ENCODE data around the gene AHRR.

DNA sequence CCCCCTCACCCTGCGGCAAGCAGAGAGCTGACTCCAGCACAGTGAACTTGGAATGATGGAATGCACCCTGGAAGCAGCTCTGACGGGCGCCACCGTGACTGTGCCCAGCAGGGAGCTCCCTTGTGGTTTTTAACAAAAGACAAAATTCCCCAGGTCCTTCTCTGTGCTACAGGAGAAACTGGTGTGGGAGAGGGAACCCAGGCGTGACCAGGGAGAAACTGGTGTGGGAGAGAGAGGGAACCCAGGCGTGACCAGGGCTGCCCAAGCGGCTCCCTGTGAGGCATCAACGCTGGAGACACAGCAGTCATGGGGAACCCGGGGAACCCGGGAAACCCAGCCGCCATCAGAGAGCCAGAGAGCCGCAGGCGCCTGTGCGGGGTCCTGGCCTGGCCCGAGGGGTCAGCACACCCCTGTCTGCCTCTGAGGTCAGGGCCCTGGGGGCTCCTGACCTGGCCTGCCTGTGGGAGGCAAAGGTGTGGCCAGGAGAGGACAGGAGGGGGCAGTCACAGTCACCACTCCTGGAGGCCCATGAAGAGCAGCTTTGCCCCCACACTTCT lies 3.1 kb upstream of the AHRR start:
- TF ChIP-seq, protein P1, sequence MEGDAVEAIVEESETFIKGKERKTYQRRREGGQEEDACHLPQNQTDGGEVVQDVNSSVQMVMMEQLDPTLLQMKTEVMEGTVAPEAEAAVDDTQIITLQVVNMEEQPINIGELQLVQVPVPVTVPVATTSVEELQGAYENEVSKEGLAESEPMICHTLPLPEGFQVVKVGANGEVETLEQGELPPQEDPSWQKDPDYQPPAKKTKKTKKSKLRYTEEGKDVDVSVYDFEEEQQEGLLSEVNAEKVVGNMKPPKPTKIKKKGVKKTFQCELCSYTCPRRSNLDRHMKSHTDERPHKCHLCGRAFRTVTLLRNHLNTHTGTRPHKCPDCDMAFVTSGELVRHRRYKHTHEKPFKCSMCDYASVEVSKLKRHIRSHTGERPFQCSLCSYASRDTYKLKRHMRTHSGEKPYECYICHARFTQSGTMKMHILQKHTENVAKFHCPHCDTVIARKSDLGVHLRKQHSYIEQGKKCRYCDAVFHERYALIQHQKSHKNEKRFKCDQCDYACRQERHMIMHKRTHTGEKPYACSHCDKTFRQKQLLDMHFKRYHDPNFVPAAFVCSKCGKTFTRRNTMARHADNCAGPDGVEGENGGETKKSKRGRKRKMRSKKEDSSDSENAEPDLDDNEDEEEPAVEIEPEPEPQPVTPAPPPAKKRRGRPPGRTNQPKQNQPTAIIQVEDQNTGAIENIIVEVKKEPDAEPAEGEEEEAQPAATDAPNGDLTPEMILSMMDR (IDR thresholded peaks at IDR 0.05): no peak
- TF ChIP-seq MAZ (IDR thresholded peaks at IDR 0.05; ENCODE audit: borderline replicate concordance, low read depth, low read length) (no peak), RAD21 (conservative IDR thresholded peaks at IDR 0.05 in 1 of 2, IDR thresholded peaks at IDR 0.05 in 1 of 2) (no peak), SREBF2 (IDR thresholded peaks at IDR 0.05) (no peak), RFX5 (IDR thresholded peaks at IDR 0.05) (no peak), KDM5A (IDR thresholded peaks at IDR 0.05) (no peak), EP300 (IDR thresholded peaks at IDR 0.05) (no peak), SMC3 (IDR thresholded peaks at IDR 0.05) (no peak), PHF8 (IDR thresholded peaks at IDR 0.05; ENCODE audit: borderline replicate concordance, low read depth) (no peak), BHLHE40 (IDR thresholded peaks at IDR 0.05; ENCODE audit: low read depth, low read length) (no peak)
- TF ChIP-seq, protein P2, sequence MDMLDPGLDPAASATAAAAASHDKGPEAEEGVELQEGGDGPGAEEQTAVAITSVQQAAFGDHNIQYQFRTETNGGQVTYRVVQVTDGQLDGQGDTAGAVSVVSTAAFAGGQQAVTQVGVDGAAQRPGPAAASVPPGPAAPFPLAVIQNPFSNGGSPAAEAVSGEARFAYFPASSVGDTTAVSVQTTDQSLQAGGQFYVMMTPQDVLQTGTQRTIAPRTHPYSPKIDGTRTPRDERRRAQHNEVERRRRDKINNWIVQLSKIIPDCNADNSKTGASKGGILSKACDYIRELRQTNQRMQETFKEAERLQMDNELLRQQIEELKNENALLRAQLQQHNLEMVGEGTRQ (IDR thresholded peaks at IDR 0.05): no peak
- TF ChIP-seq, protein P3, sequence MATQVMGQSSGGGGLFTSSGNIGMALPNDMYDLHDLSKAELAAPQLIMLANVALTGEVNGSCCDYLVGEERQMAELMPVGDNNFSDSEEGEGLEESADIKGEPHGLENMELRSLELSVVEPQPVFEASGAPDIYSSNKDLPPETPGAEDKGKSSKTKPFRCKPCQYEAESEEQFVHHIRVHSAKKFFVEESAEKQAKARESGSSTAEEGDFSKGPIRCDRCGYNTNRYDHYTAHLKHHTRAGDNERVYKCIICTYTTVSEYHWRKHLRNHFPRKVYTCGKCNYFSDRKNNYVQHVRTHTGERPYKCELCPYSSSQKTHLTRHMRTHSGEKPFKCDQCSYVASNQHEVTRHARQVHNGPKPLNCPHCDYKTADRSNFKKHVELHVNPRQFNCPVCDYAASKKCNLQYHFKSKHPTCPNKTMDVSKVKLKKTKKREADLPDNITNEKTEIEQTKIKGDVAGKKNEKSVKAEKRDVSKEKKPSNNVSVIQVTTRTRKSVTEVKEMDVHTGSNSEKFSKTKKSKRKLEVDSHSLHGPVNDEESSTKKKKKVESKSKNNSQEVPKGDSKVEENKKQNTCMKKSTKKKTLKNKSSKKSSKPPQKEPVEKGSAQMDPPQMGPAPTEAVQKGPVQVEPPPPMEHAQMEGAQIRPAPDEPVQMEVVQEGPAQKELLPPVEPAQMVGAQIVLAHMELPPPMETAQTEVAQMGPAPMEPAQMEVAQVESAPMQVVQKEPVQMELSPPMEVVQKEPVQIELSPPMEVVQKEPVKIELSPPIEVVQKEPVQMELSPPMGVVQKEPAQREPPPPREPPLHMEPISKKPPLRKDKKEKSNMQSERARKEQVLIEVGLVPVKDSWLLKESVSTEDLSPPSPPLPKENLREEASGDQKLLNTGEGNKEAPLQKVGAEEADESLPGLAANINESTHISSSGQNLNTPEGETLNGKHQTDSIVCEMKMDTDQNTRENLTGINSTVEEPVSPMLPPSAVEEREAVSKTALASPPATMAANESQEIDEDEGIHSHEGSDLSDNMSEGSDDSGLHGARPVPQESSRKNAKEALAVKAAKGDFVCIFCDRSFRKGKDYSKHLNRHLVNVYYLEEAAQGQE (IDR thresholded peaks at IDR 0.05): no peak
- TF ChIP-seq, protein P4, sequence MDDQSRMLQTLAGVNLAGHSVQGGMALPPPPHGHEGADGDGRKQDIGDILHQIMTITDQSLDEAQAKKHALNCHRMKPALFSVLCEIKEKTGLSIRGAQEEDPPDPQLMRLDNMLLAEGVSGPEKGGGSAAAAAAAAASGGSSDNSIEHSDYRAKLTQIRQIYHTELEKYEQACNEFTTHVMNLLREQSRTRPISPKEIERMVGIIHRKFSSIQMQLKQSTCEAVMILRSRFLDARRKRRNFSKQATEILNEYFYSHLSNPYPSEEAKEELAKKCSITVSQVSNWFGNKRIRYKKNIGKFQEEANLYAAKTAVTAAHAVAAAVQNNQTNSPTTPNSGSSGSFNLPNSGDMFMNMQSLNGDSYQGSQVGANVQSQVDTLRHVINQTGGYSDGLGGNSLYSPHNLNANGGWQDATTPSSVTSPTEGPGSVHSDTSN (IDR thresholded peaks at IDR 0.05): no peak
- TF ChIP-seq, protein P5, sequence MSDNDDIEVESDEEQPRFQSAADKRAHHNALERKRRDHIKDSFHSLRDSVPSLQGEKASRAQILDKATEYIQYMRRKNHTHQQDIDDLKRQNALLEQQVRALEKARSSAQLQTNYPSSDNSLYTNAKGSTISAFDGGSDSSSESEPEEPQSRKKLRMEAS (IDR thresholded peaks at IDR 0.05): no peak
